Measurements from ENCODE around the gene ANKRD34A. TPM values are rescaled to one million over a fixed set of nuclear protein-coding genes. Genes with fewer than 3 reads are reported as not detected.

The ANKRD34A gene
- total RNA-seq (1 to 10 TPM in 3 of 5 donors, under 1 TPM in 2; 0.68 to 3.5 (median 1.7) TPM), total RNA-seq (1.3 to 9.0 (median 2.4) reads per million in 29 experiments)
- 1.2 TPM for total RNA-seq (2013)

DNA sequence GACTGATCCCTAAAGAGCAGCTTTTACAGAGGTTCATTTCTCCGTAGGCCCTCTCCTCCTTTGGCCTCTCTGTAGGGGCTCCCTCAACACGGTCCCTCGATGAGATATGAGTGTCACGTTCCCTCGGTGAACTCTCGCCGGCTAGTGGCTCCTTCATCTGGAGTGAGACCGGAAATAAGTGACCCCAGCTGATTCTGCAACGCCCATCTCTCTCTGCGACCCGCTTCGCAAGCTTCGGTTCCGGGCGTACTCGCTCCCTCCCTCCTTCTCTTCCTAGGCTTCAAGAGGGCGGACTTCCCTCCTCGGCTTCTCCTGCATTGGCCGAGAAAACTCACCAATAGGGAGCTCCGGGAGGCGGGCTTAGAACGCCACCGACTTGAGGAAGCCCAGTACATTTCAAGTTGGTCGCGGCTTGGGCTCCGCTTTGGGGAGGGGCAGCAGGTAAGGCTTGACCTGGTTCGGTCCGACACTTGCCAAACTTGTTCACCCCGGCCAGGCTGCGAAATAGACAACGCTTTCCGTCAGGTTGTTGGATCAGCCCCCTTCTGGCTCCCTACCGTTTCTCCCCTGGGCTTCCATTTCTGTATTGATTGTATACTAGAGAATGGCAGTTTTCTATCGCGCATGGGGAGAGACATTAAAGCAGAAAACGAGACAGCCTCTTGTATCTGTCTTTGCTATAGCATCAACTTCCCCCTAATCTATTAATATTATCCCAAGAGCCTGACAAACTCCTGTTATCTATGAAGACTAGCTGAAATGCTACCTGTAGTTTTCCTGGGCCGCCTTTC is at the start of gene ANKRD34A, which contains the start of gene POLR3GL:
ANKRD34A (minus strand) TSS at position 248 of the 791 bp plus-strand sequence. CDS start 2,816 bp downstream, outside the sequence.
POLR3GL (plus strand) TSS at position 363 of the 791 bp plus-strand sequence. CDS start 10,176 bp downstream, outside the sequence.
- Mint-ChIP-seq H3K36me3 (peaks cover 8% of the 10 kb centered on the region), H3K27ac (peak within 1 kb of the TSS; percentile 94 to 99), H3K4me3 (peak within 1 kb of the TSS; percentile 88 to 95 (median 92)), H3K27me3 (no peaks in the 10 kb centered on the region), H3K4me1 (peaks cover 51 to 69% (median 65%) of the 10 kb centered on the region in 3 donors), H3K9me3 (no peaks in the 10 kb centered on the region)
- H3K9me3 ChIP-seq, result no peaks in the 10 kb centered on the region
- H3K27ac ChIP-seq (ENCODE audit: low read length), result peak within 1 kb of the TSS; percentile 70
- no peaks in the 10 kb centered on the region for H3K36me3 ChIP-seq (ENCODE audit: control insufficient read depth in 2 of 2, extremely low read depth in 1 of 2, insufficient read depth in 1 of 2, low read length in 1 of 2)
- ChIA-PET CTCF (interaction anchor here (0.6 to 3.8 kb wide), 13 partner anchors 10 to 119 kb away, joined by 3 to 23 read pairs (median 6); partner anchors contain the start of genes RBM8A (in 2 of the 2), ITGA10 (in 1 of the 2) and NUDT17 (in 1 of the 2)), POLR2A (interaction anchor here (0.6 to 2.2 kb wide), 10 partner anchors 8 to 68 kb away, joined by 3 to 19 read pairs (median 3); partner anchors contain the start of genes RBM8A (in 1 of the 2) and TXNIP (in 1 of the 2))
- H3K4me3 ChIP-seq (ENCODE audit: control insufficient read depth in 1 of 2, extremely low read depth in 1 of 2, low read length in 1 of 2), result peak within 1 kb of the TSS; percentile 78 to 89
- DNase-seq (peak; percentile 80 to 98 (median 92)), ATAC-seq (replicated peaks in 1 of 4) (peak; percentile 90 to 91 (median 90))
- peaks cover 32 to 52% of the 10 kb centered on the region in 2 experiments for H3K4me1 ChIP-seq (ENCODE audit: control insufficient read depth in 1 of 2, extremely low read depth in 1 of 2, insufficient read depth in 2 of 2, low read length in 2 of 2)
- H3K27me3 ChIP-seq (replicated peaks in 1 of 2; ENCODE audit: control insufficient read depth in 2 of 2, extremely low read depth in 1 of 2, insufficient read depth in 2 of 2, low read length in 1 of 2), result no peaks in the 10 kb centered on the region
- 0% methylated on average over 28 of the region's 37 CpGs for WGBS (ENCODE audit: insufficient coverage)

DNA sequence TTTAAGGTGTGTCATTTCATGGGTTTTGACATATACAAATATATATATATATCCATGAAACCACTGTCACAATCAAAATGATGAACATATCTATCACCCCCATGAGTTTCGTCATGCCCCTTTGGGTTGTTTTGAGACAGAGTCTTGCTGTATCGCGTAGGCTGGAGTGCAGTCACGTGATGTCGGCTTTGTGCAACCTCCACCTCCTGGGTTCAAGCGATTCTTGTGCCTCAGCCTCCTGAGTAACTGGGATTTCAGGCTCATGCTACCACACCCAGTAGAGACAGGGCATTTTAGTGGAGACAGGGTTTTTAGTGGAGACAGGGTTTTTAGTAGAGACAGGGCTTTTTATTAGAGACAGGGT is 49.2 kb upstream of the ANKRD34A start:
- POLR2A ChIA-PET, result no interaction called here
- H3K4me3 ChIP-seq (ENCODE audit: control insufficient read depth in 1 of 2, extremely low read depth in 1 of 2, low read length in 1 of 2), result no peak overlapping the region
- H3K27me3 Mint-ChIP-seq, result peaks cover 5 to 12% of the 10 kb centered on the region in 2 donors
- H3K4me1 ChIP-seq (ENCODE audit: control insufficient read depth in 1 of 2, extremely low read depth in 1 of 2, insufficient read depth in 2 of 2, low read length in 2 of 2), result no peaks in the 10 kb centered on the region
- 80% methylated on average over 2 of the region's 6 CpGs for WGBS (ENCODE audit: insufficient coverage)
- H3K27ac ChIP-seq (ENCODE audit: low read length), result no peak overlapping the region
- no peaks in the 10 kb centered on the region for H3K9me3 ChIP-seq
- no peak overlapping the region for H3K27ac Mint-ChIP-seq
- no peaks in the 10 kb centered on the region for H3K36me3 ChIP-seq (ENCODE audit: control insufficient read depth in 2 of 2, extremely low read depth in 1 of 2, insufficient read depth in 1 of 2, low read length in 1 of 2)
- DNase-seq (no peak), ATAC-seq (replicated peaks in 1 of 4) (no peak)
- H3K4me1 Mint-ChIP-seq, result peaks cover 6 to 7% (median 6%) of the 10 kb centered on the region in 3 donors
- no peak overlapping the region for H3K4me3 Mint-ChIP-seq
- CTCF ChIA-PET, result interaction anchor here (0.6 to 8.4 kb wide), 5 partner anchors 25 to 211 kb away, joined by 3 to 148 read pairs (median 4); partner anchors contain the start of gene NUDT17 (in 2 of the 2)
- no peaks in the 10 kb centered on the region for H3K36me3 Mint-ChIP-seq
- no peaks in the 10 kb centered on the region for H3K9me3 Mint-ChIP-seq
- peaks cover 0 to 9% of the 10 kb centered on the region in 2 experiments for H3K27me3 ChIP-seq (replicated peaks in 1 of 2; ENCODE audit: control insufficient read depth in 2 of 2, extremely low read depth in 1 of 2, insufficient read depth in 2 of 2, low read length in 1 of 2)

DNA sequence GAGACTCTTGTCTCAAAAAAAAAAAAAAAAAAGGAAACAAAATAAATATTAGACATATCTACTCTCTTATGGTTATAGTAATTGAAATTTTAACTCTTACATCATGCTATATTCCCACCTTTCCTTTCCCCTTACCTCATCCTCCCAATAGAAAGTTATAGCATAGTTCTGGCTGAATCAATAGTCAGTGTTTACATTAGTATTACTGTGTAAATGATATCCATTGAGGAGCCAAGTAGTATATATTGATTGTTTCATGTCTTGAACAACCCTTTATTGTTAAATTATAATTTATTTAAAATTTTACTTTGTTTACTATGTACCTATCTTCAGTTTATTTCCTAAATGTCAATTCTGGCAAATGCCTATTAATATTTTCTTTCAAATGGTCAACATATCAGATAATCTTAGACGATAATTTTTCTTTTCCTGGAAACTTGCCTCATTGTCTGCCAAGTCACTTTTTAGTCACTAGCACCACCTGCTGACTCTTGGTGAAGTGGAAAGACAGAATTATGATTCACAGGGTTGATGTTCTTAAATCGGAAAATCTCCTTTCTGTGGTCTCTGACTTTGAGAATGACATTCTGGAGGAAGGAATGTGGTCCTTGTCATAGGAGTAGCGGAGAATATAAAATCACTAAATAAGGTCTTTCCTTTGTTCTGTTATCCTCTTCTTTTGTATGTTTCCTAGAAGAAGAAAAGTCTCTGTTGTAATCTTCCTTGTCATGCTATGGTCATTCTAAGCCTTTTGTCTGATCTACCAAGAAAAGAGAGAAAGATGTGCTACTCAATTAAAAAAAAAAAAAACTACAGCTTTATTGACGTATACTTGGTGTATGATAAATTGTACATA is 48.6 kb upstream of the ANKRD34A start:
- ATAC-seq (replicated peaks in 1 of 4), result peak in 3 of 4 experiments; percentile 59 to 79 (median 73)
- Mint-ChIP-seq H3K36me3 (no peaks in the 10 kb centered on the region), H3K27ac (no peak overlapping the region), H3K9me3 (no peaks in the 10 kb centered on the region), H3K4me3 (no peak overlapping the region), H3K4me1 (peaks cover 6 to 8% (median 7%) of the 10 kb centered on the region in 3 donors), H3K27me3 (peaks cover 3 to 8% of the 10 kb centered on the region in 2 donors)
- peaks cover 0 to 4% of the 10 kb centered on the region in 2 experiments for H3K27me3 ChIP-seq (replicated peaks in 1 of 2; ENCODE audit: control insufficient read depth in 2 of 2, extremely low read depth in 1 of 2, insufficient read depth in 2 of 2, low read length in 1 of 2)
- ChIA-PET CTCF (interaction anchor here (0.6 to 8.4 kb wide), 13 partner anchors 11 to 210 kb away, joined by 3 to 148 read pairs (median 4); partner anchors contain the start of genes ANKRD34A (in 1 of the 2), NUDT17 (in 1 of the 2) and POLR3GL (in 1 of the 2)), POLR2A (interaction anchor here in 1 of 2 donors (0.6 kb wide), 1 partner anchor 17 kb away, joined by 3 read pairs; the partner anchor contains the start of gene TXNIP)
- no peaks in the 10 kb centered on the region for H3K36me3 ChIP-seq (ENCODE audit: control insufficient read depth in 2 of 2, extremely low read depth in 1 of 2, insufficient read depth in 1 of 2, low read length in 1 of 2)
- H3K4me3 ChIP-seq (ENCODE audit: control insufficient read depth in 1 of 2, extremely low read depth in 1 of 2, low read length in 1 of 2), result no peak overlapping the region
- H3K9me3 ChIP-seq, result no peaks in the 10 kb centered on the region
- DNase-seq, result peak in 29 of 35 experiments; percentile 29 to 86 (median 55)
- H3K4me1 ChIP-seq (ENCODE audit: control insufficient read depth in 1 of 2, extremely low read depth in 1 of 2, insufficient read depth in 2 of 2, low read length in 2 of 2), result peaks cover 0 to under 1% of the 10 kb centered on the region in 2 experiments
- H3K27ac ChIP-seq (ENCODE audit: low read length), result no peak overlapping the region
- no CpG with 5 or more reads among the region's 4 CpGs for WGBS (ENCODE audit: insufficient coverage)

DNA sequence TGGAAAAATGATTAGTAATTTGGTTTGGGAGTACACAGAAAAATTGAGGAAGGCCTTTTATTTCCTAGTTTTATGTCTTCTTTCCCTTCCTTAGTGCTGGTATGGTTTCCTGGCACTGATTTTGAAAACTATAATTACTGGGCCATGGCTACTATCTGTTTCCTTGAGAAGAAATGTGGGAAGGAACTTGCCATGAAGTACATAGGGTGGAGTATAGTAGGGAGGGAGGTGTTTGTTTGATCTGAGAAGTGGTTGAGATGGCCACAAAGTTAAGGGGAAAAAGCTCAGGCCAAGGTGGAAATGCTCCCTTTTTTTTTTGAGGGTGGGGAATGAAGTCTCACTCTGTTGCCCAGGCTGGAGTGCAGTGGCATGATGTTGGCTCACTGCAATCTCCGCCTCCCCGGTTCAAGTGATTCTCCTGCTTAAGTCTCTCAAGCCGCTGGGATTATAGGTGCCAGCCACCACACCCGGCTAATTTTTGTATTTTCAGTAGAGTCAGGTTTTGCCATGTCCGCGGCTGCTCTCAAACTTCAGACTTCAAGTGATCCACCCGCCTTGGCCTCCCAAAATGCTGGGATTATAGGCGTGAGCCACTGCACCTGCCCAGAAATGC is 45.9 kb upstream of the ANKRD34A start:
- DNase-seq (no peak), ATAC-seq (replicated peaks in 1 of 4) (no peak)
- POLR2A ChIA-PET, result no interaction called here
- peaks cover 25 to 35% (median 27%) of the 10 kb centered on the region in 3 donors for H3K4me1 Mint-ChIP-seq
- no peaks in the 10 kb centered on the region for H3K36me3 Mint-ChIP-seq
- no peaks in the 10 kb centered on the region for H3K27me3 Mint-ChIP-seq
- Histone ChIP-seq H3K36me3 (ENCODE audit: control insufficient read depth in 2 of 2, extremely low read depth in 1 of 2, insufficient read depth in 1 of 2, low read length in 1 of 2) (no peaks in the 10 kb centered on the region), H3K27me3 (replicated peaks in 1 of 2; ENCODE audit: control insufficient read depth in 2 of 2, extremely low read depth in 1 of 2, insufficient read depth in 2 of 2, low read length in 1 of 2) (no peaks in the 10 kb centered on the region), H3K4me3 (ENCODE audit: control insufficient read depth in 1 of 2, extremely low read depth in 1 of 2, low read length in 1 of 2) (no peak overlapping the region), H3K4me1 (ENCODE audit: control insufficient read depth in 1 of 2, extremely low read depth in 1 of 2, insufficient read depth in 2 of 2, low read length in 2 of 2) (peaks cover 13 to 24% of the 10 kb centered on the region in 2 experiments), H3K9me3 (no peaks in the 10 kb centered on the region), H3K27ac (ENCODE audit: low read length) (no peak overlapping the region)
- WGBS (ENCODE audit: insufficient coverage), result 95% methylated on average over 8 of the region's 8 CpGs
- no peak overlapping the region for H3K4me3 Mint-ChIP-seq
- no peaks in the 10 kb centered on the region for H3K9me3 Mint-ChIP-seq
- H3K27ac Mint-ChIP-seq, result peak overlapping the region in 1 of 2 donors; percentile 11
- CTCF ChIA-PET, result interaction anchor here (0.6 to 8.4 kb wide), 7 partner anchors 23 to 165 kb away, joined by 3 to 148 read pairs (median 3); partner anchors contain the start of genes NUDT17 (in 1 of the 2) and RBM8A (in 1 of the 2)

DNA sequence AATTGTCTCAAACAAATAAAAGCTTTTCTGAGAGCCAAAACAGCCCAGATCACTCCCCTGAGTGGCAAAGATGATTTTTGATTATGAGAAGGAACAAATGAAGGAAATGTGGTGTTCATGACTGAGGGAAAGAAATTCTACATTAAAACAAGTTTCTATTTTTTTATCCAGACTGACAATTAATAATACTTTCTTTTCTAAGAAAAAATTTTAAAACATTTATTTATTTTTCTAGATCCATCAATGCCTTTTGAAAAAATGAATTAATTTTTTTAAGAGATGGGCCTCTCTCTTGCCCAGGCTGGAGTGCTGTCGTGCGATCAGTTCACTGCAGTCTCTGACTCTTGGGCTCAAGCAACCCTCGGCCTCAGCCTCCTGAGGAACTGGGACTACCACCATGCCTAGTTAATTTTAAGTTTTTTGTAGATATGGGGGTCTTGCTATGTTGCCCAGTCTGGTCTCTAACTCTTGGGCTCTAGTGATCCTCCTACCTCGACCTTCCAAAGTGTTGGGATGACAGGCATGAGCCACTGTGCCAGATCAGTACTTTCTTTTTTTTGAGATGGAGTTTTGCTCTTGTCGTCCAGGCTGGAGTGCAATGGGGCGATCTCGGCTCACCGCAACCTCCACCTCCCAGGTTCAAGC is 43.2 kb upstream of the ANKRD34A start:
- Mint-ChIP-seq H3K36me3 (no peaks in the 10 kb centered on the region), H3K4me3 (peak overlapping the region in 1 of 3 donors; percentile 68), H3K27ac (peak overlapping the region; percentile 83 to 87), H3K9me3 (no peaks in the 10 kb centered on the region), H3K4me1 (peaks cover 40 to 54% (median 43%) of the 10 kb centered on the region in 3 donors), H3K27me3 (no peaks in the 10 kb centered on the region)
- Histone ChIP-seq H3K27me3 (replicated peaks in 1 of 2; ENCODE audit: control insufficient read depth in 2 of 2, extremely low read depth in 1 of 2, insufficient read depth in 2 of 2, low read length in 1 of 2) (no peaks in the 10 kb centered on the region), H3K36me3 (ENCODE audit: control insufficient read depth in 2 of 2, extremely low read depth in 1 of 2, insufficient read depth in 1 of 2, low read length in 1 of 2) (no peaks in the 10 kb centered on the region), H3K27ac (ENCODE audit: low read length) (peak overlapping the region; percentile 81), H3K4me1 (ENCODE audit: control insufficient read depth in 1 of 2, extremely low read depth in 1 of 2, insufficient read depth in 2 of 2, low read length in 2 of 2) (peaks cover 14 to 42% of the 10 kb centered on the region in 2 experiments), H3K4me3 (ENCODE audit: control insufficient read depth in 1 of 2, extremely low read depth in 1 of 2, low read length in 1 of 2) (no peak overlapping the region), H3K9me3 (no peaks in the 10 kb centered on the region)
- no CpG with 5 or more reads among the region's 8 CpGs for WGBS (ENCODE audit: insufficient coverage)
- ATAC-seq (replicated peaks in 1 of 4) (no peak), DNase-seq (no peak)
- CTCF ChIA-PET, result interaction anchor here (0.6 to 8.4 kb wide), 15 partner anchors 9 to 164 kb away, joined by 3 to 148 read pairs (median 5); partner anchors contain the start of genes ANKRD34A (in 1 of the 2), NUDT17 (in 1 of the 2), PIAS3 (in 1 of the 2) and POLR3GL (in 1 of the 2)
- POLR2A ChIA-PET, result interaction anchor here (0.6 to 2.0 kb wide), 5 partner anchors 12 to 30 kb away, joined by 3 to 15 read pairs (median 7); no protein-coding TSS in a partner anchor

All from T-cell (primary cell).